Heart right ventricle (tissue), 16 donors: ENCODE data around the gene RAD51B. TPM values are rescaled to one million over a fixed set of nuclear protein-coding genes. Genes with fewer than 3 reads are reported as not detected.

Experiments used
- ATAC-seq, 8 donors: fragments of 200-7000 bp; cut with Tn5 transposase; one replicate each; pipeline ENCODE4 v1.9.1; 2020; ENCODE audit warnings: mild to moderate bottlenecking in 8 of 8, moderate library complexity in 8 of 8, moderate number of reproducible peaks in 1 of 8
- DNase-seq, 2 donors: peaks; one replicate each; pipeline ENCODE4 v3.0.0-alpha.2; 2020
- H3K27ac ChIP-seq, 10 donors: fragments of 200-600 bp; sonication (generic) in 2 of 10; one replicate each; pipeline versions ENCODE4 v1.5.0 to v1.8.0; 2020 to 2022; ENCODE audit warnings: mild to moderate bottlenecking in 3 of 10
- H3K27me3 ChIP-seq, 7 donors: fragments of 200-600 bp; one replicate each; pipeline ENCODE4 v1.8.0; 2021 to 2022; ENCODE audit warnings: mild to moderate bottlenecking in 2 of 7
- H3K36me3 ChIP-seq, 9 donors: fragments of 200-600 bp; sonication (generic) in 1 of 9; one replicate each; pipeline versions ENCODE4 v1.5.0 to v1.8.0; 2020 to 2022; ENCODE audit warnings: mild to moderate bottlenecking in 2 of 9
- H3K4me1 ChIP-seq, 9 donors: fragments of 200-600 bp; sonication (generic) in 1 of 9; one replicate each; pipeline versions ENCODE4 v1.5.0 to v1.8.0; 2020 to 2022; ENCODE audit warnings: mild to moderate bottlenecking in 4 of 9
- H3K4me3 ChIP-seq, 10 donors: fragments of 200-600 bp; sonication (generic) in 2 of 10; one replicate each; pipeline versions ENCODE4 v1.5.0 to v1.8.0; 2020 to 2022; ENCODE audit warnings: mild to moderate bottlenecking in 7 of 10, moderate library complexity in 2 of 10
- H3K9me3 ChIP-seq, 11 donors: fragments of 200-600 bp in 10 of 11; sonication (generic) in 2 of 11; one replicate each; pipeline versions ENCODE4 v1.5.0 to v1.8.0; 2013 to 2022; ENCODE audit warnings: mild to moderate bottlenecking in 2 of 11, control low read depth in 1 of 11, moderate library complexity in 1 of 11
- CTCF ChIP-seq, 9 donors: fragments of 200-600 bp; sonication (generic) in 2 of 9; IDR thresholded peaks; one replicate each; pipeline versions ENCODE4 v1.5.0 to v1.8.0; 2021 to 2022; ENCODE audit warnings: antibody characterized with exemption in 9 of 9, mild to moderate bottlenecking in 5 of 9, moderate library complexity in 1 of 9
- WGBS, 2 donors: extraction: QIAGEN DNeasy Blood & Tissue Kit; methylation state at CpG; one replicate each; pipeline ENCODE4 v1.1.7; 2013; ENCODE audit warnings: inconsistent platforms in 1 of 2; 5-methylcytosine and 5-hydroxymethylcytosine counted together
- intact Hi-C, 10 donors: fragments of 100-400 bp; cut with DNase I; formaldehyde crosslinking; loops; one replicate each; pipeline versions ENCODE4 v1.11.1 to v1.14.2; 2022
- polyA plus RNA-seq, 2 donors: library from polyadenylated mRNA; stranded (reverse); fragments of 200-250 nt; gene quantifications; one replicate each; pipeline ENCODE4 v1.2.3, GENCODE V29; 2013
- total RNA-seq, 10 donors: library from RNA; stranded (reverse); fragmentation: NEBNext Ultra II Directional in 3 of 10; extraction: Animal tissue kit (Norgen Biotek cat#: 25700) in 3 of 10; gene quantifications; one replicate each; pipeline versions ENCODE4 v1.2.1 to v1.2.4, GENCODE V29; 2021 to 2023
- donor health status: Arrhythmogenic right ventricular cardiomyopathy.
- donor health status: ischemic (EF 13 %, LVEDD 7.1; RV severe dilation, severe dysfunction).
- donor health status: healthy with polysubstance abuse.
- donor health status: DM: no; HTN: yes; CAD: no.
- donor health status: DM: no; HTN: no; CAD: no.
- donor health status: ischemic (EF 25% LVEDD 6.9; RV normal size, moderate dysfunction).
- donor health status: ischemic (EF 25% LVEDD 5.7; RV mildly dilated, moderate dysfunction).
- donor health status: healthy.
- donor health status: DM: yes; HTN: yes; CAD: no.
- donor health status: Ischemic cardiomyopathy.
- donor health status: ischemic (EF 35%, LVEDD 5.7; RV mildly dilated, moderate dysfunction).
- donor health status: nonischemic (EF 11% LVEDD 7.7; RV severe dilation, severe dysfunction).
- donor health status: DM: yes; HTN: yes; CAD: no.
- donor health status: PGD.
- donor health status: ischemic (EF 29% LVEDD 5.4; RV normal size, mild dysfunction).
- donor health status: nonischemic (EF 23%, LVEDD 6.1; RV moderate dilation, normal function).

The RAD51B gene
- total and polyA plus RNA-seq, 12 donors, result 0.88 to 8.6 (median 3.5) TPM

- Histone ChIP-seq H3K27me3 (no peaks in the 10 kb centered on the region), H3K27ac (peak overlapping the region in 9 of 10 donors; percentile 6 to 78 (median 53)), H3K9me3 (no peaks in the 10 kb centered on the region), H3K4me3 (no peak overlapping the region), H3K36me3 (no peaks in the 10 kb centered on the region), H3K4me1 (peaks cover 15 to 80% (median 45%) of the 10 kb centered on the region in 9 donors)
- DNase-seq (no peak), ATAC-seq (no peak)
- intact Hi-C loops, result loop anchor here in 5 of 10 donors (5.0 to 10.0 kb wide), 5 partner anchors 101 to 674 kb away; no protein-coding TSS in a partner anchor
- no peak for TF ChIP-seq CTCF (IDR thresholded peaks at IDR 0.05)
- 80 to 89% methylated on average over 3 of the region's 3 CpGs for WGBS, 2 donors
These were observed 321.2 kb downstream of the RAD51B start for GRCh38 chr14:68140806-68141205.

GRCh38 chr14:68141281-68142088, 321.9 kb downstream of the RAD51B start:
- Histone ChIP-seq H3K4me3 (no peak overlapping the region), H3K27me3 (no peaks in the 10 kb centered on the region), H3K9me3 (no peaks in the 10 kb centered on the region), H3K36me3 (no peaks in the 10 kb centered on the region), H3K4me1 (peaks cover 15 to 80% (median 45%) of the 10 kb centered on the region in 9 donors), H3K27ac (peak overlapping the region in 4 of 10 donors; percentile 51 to 70 (median 64))
- ATAC-seq (no peak), DNase-seq (no peak)
- intact Hi-C loops, result loop anchor here in 5 of 10 donors (5.0 to 10.0 kb wide), 5 partner anchors 101 to 673 kb away; no protein-coding TSS in a partner anchor
- 73 to 79% methylated on average over 5 of the region's 5 CpGs for WGBS, 2 donors
- TF ChIP-seq CTCF (IDR thresholded peaks at IDR 0.05), result no peak

DNA sequence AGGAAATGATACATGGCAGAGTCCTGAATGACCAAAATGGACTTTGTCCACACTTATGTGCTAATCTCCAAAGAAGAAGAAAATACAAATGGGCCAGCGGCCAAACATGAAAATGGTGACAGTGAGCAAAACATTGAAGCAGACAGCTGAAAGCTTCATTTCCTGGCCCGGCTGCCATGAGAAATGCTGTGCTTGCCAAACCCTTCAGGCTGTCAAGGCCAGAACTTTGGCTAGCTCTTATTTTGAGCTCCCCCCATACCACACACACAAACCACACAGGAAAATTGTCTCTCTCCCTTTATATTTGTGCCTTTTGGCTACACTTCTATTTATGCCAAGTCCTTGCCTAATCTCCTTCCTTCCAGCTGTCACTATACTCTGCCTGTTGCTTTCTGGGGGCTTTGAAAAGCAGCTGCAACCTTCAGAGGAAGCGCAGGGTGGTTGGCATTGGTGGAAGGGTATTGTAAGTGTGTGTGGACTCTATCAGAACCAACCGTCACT, 323.8 kb downstream of the RAD51B start:
- Histone ChIP-seq H3K27me3 (no peaks in the 10 kb centered on the region), H3K27ac (peak overlapping the region; percentile 61 to 86 (median 78)), H3K9me3 (peaks cover 0 to 7% (median 3%) of the 10 kb centered on the region in 11 donors), H3K36me3 (no peaks in the 10 kb centered on the region), H3K4me3 (no peak overlapping the region), H3K4me1 (peaks cover 15 to 65% (median 45%) of the 10 kb centered on the region in 9 donors)
- peak; percentile 72 to 87 (median 77) for ATAC-seq
- DNase-seq, result peak; percentile 67 to 83
- intact Hi-C loops, result loop anchor here in 5 of 10 donors (5.0 to 10.0 kb wide), 5 partner anchors 99 to 671 kb away; no protein-coding TSS in a partner anchor
- WGBS, 2 donors, result 40 to 55% methylated on average over 4 of the region's 4 CpGs
- TF ChIP-seq CTCF (IDR thresholded peaks at IDR 0.05), result no peak

- peak overlapping the region; percentile 61 to 86 (median 78) for H3K27ac ChIP-seq
- no peaks in the 10 kb centered on the region for H3K27me3 ChIP-seq
- intact Hi-C loops, result loop anchor here in 5 of 10 donors (2.0 to 10.0 kb wide), 6 partner anchors 98 to 671 kb away; no protein-coding TSS in a partner anchor
- H3K4me1 ChIP-seq, result peaks cover 15 to 61% (median 40%) of the 10 kb centered on the region in 9 donors
- 57% methylated on average over 3 of the region's 3 CpGs for WGBS, 2 donors
- peaks cover 0 to 14% (median 5%) of the 10 kb centered on the region in 11 donors for H3K9me3 ChIP-seq
- H3K4me3 ChIP-seq, result no peak overlapping the region
- no peaks in the 10 kb centered on the region for H3K36me3 ChIP-seq
- DNase-seq, result peak in 1 of 2 donors; percentile 9
- no peak for TF ChIP-seq CTCF (IDR thresholded peaks at IDR 0.05)
- ATAC-seq, result peak in 7 of 8 donors; percentile 40 to 81 (median 61)
These were observed 324.6 kb downstream of the RAD51B start for GRCh38 chr14:68144051-68144681.
